ENCODE data around the gene CCDC192. TPM values are rescaled to one million over a fixed set of nuclear protein-coding genes. Genes with fewer than 3 reads are reported as not detected.

The CCDC192 gene
- total RNA-seq, 1 donor from 2014 or later, result not detected

- Histone ChIP-seq H3K27me3 (ENCODE audit: insufficient read depth, low read length) (no peaks in the 10 kb centered on the region), H3K79me2 (ENCODE audit: insufficient read depth, low read length) (no peaks in the 10 kb centered on the region), H3K4me3 (ENCODE audit: insufficient read depth, low read depth, low read length) (no peak overlapping the region), H2AFZ (ENCODE audit: low read depth, low read length) (no peak overlapping the region), H3K4me2 (ENCODE audit: low read length) (peak overlapping the region; percentile 23), H3K4me1 (ENCODE audit: insufficient read depth, low read length) (no peaks in the 10 kb centered on the region), H4K20me1 (ENCODE audit: insufficient read depth, low read length) (no peaks in the 10 kb centered on the region), H3K9ac (ENCODE audit: low read length) (no peak overlapping the region), H3K9me3 (ENCODE audit: insufficient read depth, low read depth, low read length) (no peaks in the 10 kb centered on the region), H3K36me3 (ENCODE audit: insufficient read depth, low read length) (no peaks in the 10 kb centered on the region), H3K27ac (ENCODE audit: low read depth, low read length) (no peak overlapping the region)
- Mint-ChIP-seq H3K4me1 (ENCODE audit: low read depth, unreplicated experiment) (no peaks in the 10 kb centered on the region), H3K27me3 (ENCODE audit: low read depth, unreplicated experiment) (no peaks in the 10 kb centered on the region), H3K27ac (ENCODE audit: unreplicated experiment) (no peak overlapping the region), H3K36me3 (ENCODE audit: low read depth, unreplicated experiment) (no peaks in the 10 kb centered on the region), H3K9me3 (ENCODE audit: unreplicated experiment) (no peaks in the 10 kb centered on the region), H3K4me3 (ENCODE audit: unreplicated experiment) (no peak overlapping the region)
- DNase-seq (ENCODE audit: low read depth) (no peak), FAIRE-seq (no peak)
- TF ChIP-seq EZH2 (IDR thresholded peaks at IDR 0.05; ENCODE audit: insufficient read depth, low read length) (no peak), CTCF (IDR thresholded peaks at IDR 0.05; ENCODE audit: insufficient read depth, low read depth, low read length) (no peak)
Observed at GRCh38 chr5:127899214-127899610, 196.0 kb downstream of the CCDC192 start.

GRCh38 chr5:127906562-127907204 is 203.5 kb downstream of the CCDC192 start:
- H3K9me3 ChIP-seq (ENCODE audit: insufficient read depth, low read depth, low read length), result no peaks in the 10 kb centered on the region
- DNase-seq (ENCODE audit: low read depth), result no peak
- no peaks in the 10 kb centered on the region for H3K4me1 ChIP-seq (ENCODE audit: insufficient read depth, low read length)
- no peaks in the 10 kb centered on the region for H3K27me3 ChIP-seq (ENCODE audit: insufficient read depth, low read length)
- no peak for TF ChIP-seq EZH2 (IDR thresholded peaks at IDR 0.05; ENCODE audit: insufficient read depth, low read length)
- no peak for TF ChIP-seq CTCF (IDR thresholded peaks at IDR 0.05; ENCODE audit: insufficient read depth, low read depth, low read length)
- H3K4me3 Mint-ChIP-seq (ENCODE audit: unreplicated experiment), result no peak overlapping the region
- no peak overlapping the region for H3K4me3 ChIP-seq (ENCODE audit: insufficient read depth, low read depth, low read length)
- no peak for FAIRE-seq
- H3K27me3 Mint-ChIP-seq (ENCODE audit: low read depth, unreplicated experiment), result no peaks in the 10 kb centered on the region
- no peaks in the 10 kb centered on the region for H4K20me1 ChIP-seq (ENCODE audit: insufficient read depth, low read length)
- no peak overlapping the region for H3K27ac Mint-ChIP-seq (ENCODE audit: unreplicated experiment)
- H3K9ac ChIP-seq (ENCODE audit: low read length), result no peak overlapping the region
- H3K27ac ChIP-seq (ENCODE audit: low read depth, low read length), result no peak overlapping the region
- no peaks in the 10 kb centered on the region for H3K9me3 Mint-ChIP-seq (ENCODE audit: unreplicated experiment)
- no peak overlapping the region for H3K4me2 ChIP-seq (ENCODE audit: low read length)
- no peaks in the 10 kb centered on the region for H3K4me1 Mint-ChIP-seq (ENCODE audit: low read depth, unreplicated experiment)
- H3K36me3 Mint-ChIP-seq (ENCODE audit: low read depth, unreplicated experiment), result no peaks in the 10 kb centered on the region
- H2AFZ ChIP-seq (ENCODE audit: low read depth, low read length), result no peak overlapping the region
- no peaks in the 10 kb centered on the region for H3K36me3 ChIP-seq (ENCODE audit: insufficient read depth, low read length)
- no peaks in the 10 kb centered on the region for H3K79me2 ChIP-seq (ENCODE audit: insufficient read depth, low read length)

GRCh38 chr5:127907907-127908306 is 204.7 kb downstream of the CCDC192 start:
- Mint-ChIP-seq H3K9me3 (ENCODE audit: unreplicated experiment) (no peaks in the 10 kb centered on the region), H3K4me1 (ENCODE audit: low read depth, unreplicated experiment) (no peaks in the 10 kb centered on the region), H3K27me3 (ENCODE audit: low read depth, unreplicated experiment) (no peaks in the 10 kb centered on the region), H3K4me3 (ENCODE audit: unreplicated experiment) (no peak overlapping the region), H3K27ac (ENCODE audit: unreplicated experiment) (no peak overlapping the region), H3K36me3 (ENCODE audit: low read depth, unreplicated experiment) (no peaks in the 10 kb centered on the region)
- Histone ChIP-seq H3K27me3 (ENCODE audit: insufficient read depth, low read length) (no peaks in the 10 kb centered on the region), H3K9ac (ENCODE audit: low read length) (no peak overlapping the region), H3K79me2 (ENCODE audit: insufficient read depth, low read length) (no peaks in the 10 kb centered on the region), H3K4me2 (ENCODE audit: low read length) (no peak overlapping the region), H2AFZ (ENCODE audit: low read depth, low read length) (no peak overlapping the region), H3K4me3 (ENCODE audit: insufficient read depth, low read depth, low read length) (no peak overlapping the region), H3K4me1 (ENCODE audit: insufficient read depth, low read length) (no peaks in the 10 kb centered on the region), H3K9me3 (ENCODE audit: insufficient read depth, low read depth, low read length) (no peaks in the 10 kb centered on the region), H4K20me1 (ENCODE audit: insufficient read depth, low read length) (no peaks in the 10 kb centered on the region), H3K27ac (ENCODE audit: low read depth, low read length) (no peak overlapping the region), H3K36me3 (ENCODE audit: insufficient read depth, low read length) (no peaks in the 10 kb centered on the region)
- DNase-seq (ENCODE audit: low read depth) (no peak), FAIRE-seq (no peak)
- TF ChIP-seq CTCF (IDR thresholded peaks at IDR 0.05; ENCODE audit: insufficient read depth, low read depth, low read length) (no peak), EZH2 (IDR thresholded peaks at IDR 0.05; ENCODE audit: insufficient read depth, low read length) (no peak)

All from astrocyte (in vitro differentiated cells and primary cell).